CD4-positive, alpha-beta T cell treated with Interleukin-15 for 1 hour (primary cell): ENCODE data around the gene CLCNKB.
"Not testable (repeated sequence)": the region's sequence is repeated elsewhere in the genome, so short reads cannot be mapped to it uniquely, and the experiment has no call there.

Source experiments
- DNase-seq: peaks from one replicate; pipeline ENCODE4 v3.0.0-alpha.2; 2020

Gene CLCNKB

DNA sequence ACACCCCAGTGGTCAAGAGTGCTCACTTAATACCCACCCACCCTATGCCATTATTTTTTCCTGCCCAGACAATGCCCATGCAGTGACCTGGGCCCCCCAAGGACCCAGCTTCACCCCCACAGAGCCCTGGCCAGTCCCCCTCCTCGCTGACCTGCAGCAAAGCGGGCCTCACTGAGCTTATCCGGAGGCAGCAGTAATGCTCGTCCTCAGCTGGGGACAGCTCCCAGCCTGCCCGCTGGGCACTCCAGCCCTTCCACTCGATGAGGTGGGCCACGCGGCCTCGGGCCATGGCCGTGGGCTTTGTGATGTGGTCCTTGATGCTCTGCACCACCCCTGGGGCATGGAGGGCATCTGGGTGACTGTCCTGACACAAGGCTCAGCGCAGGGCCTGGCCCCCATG, 7.1 kb upstream of the CLCNKB start:
- DNase-seq = not testable (repeated sequence)

DNA sequence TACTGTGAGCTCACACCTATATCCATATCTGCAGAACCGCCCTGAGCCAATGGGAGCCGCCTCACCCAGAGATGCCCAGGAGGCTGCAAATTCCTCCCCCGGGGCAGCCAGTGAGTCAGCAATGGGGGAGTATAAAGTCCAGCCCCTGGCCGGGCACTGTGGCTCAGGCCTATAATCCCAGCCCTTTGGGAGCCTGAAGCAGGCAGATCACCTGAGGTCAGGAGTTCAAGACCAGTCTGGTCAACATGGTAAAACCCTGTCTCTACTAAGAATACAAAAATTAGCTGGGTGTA, 5.0 kb upstream of the CLCNKB start:
- DNase-seq = no peak

DNA sequence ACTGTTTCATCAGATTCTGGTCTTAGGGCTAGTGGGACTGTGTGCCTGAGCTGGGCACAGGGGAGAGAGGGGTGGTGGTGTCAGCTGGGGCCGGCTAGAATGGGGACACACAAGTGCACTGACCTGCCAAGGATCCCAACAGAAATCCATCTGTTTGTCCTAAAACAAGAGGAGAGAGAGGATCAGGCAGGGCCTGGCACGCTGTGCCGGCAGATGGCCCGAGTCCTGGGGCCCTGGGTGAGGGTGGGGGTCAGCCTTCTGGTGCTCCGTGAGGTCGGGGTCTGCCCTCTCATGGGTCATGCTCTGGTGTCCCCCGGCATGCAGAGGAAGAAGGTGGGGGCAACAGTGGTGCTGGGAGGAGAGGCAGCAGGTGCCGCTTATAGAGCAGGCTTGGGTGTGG, 3.7 kb upstream of the CLCNKB start:
- not testable (repeated sequence) for DNase-seq

DNA sequence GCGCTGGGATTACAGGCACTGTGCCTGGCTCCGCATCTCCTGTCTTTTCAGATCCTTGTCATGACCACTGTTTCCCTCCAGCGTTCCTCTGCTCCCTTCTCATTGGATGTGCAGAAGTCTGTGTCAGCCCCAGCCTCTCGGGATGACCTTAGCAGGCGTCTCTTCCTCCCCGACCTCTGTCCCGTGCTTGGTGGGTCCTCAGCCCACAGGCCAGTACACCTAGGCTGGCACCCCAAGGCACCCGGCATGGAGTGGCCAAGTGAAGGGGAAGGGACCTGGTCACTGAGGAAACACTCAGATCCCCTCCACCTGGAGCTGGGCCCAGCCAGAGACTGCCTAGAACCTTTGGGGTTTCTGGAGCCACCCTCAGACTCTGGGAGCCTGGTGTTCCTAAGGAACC, 2.4 kb upstream of the CLCNKB start:
- DNase-seq = no peak

DNA sequence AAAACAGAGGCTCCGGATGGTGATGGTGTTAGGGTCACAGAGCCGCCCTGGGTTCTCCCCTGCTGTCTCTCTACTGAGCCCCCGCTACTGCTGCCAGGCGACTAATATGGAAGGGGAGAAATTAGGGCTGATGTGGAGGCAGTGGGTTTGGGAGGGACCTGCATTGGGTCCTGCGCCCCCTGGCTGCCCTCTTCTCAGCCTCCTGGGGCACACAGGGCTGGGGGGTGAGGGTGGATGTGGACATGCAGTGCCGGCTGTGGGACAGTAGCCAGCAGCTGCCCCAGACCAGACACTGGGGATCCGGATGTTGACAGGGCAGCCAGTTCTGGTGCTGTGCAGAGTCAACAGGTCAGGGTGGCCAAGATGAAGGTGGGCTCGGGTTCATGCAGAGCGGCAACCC, 1.5 kb upstream of the CLCNKB start:
- no peak for DNase-seq

DNA sequence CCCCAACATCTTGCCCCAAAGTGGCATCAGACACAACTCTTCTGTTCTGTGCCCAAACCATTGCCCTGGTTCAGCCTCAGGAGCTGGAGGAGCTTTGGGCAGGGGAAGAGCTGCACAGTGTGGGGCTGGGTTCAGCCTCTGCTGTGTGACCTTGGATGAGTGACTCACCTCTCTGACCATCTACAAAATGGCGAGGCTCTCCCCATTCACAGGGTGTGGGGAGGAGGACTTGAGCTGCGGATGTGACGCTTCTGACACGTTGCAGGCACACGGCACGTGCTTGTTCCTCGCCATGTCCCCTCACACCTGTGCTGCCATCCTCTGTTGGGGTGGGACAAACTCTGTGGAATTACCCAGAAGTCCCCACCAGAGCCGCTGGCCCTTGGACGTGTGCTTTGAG, 928 bp upstream of the CLCNKB start:
- not testable (repeated sequence) for DNase-seq

DNA sequence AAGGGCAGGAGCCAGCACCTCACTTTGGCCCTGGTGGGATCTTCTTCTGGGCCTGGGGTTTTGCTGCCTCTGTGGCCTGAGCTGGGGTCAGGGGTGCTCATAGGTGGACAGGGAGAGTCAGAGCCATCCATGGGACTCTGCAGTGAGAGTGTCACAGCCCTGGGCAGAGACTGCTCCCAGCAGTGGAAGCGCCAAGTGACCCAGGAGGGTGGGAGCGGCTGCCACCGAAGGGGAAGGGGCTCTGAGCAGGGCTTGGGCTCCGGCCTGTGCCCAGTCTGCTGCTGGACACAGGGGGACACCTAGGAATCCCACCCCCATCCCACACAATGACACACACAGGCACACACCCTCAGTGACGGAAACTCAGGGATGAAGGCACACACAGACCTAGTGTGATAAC, 368 bp downstream of the CLCNKB start:
- DNase-seq = no peak

DNA sequence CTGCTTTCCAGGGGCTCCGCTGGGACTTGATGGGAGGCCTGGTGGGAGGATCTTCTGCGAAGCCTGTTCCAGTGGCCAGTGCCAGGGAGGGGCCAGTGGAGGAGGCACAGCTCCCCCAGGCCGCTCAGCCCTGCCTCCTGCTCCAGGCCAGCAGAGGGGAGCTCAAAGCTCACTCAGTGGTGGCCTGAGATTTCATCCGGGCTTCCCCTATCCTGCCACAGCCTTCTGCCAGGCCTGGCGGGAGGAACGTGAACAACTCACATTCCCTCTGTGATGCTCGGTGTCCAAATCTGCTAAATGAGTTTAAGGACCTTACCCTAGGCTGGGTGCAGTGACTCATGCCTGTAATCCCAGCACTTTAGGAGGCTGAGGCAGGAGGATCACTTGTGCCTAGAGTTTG, 3.3 kb downstream of the CLCNKB start:
- DNase-seq = no peak

DNA sequence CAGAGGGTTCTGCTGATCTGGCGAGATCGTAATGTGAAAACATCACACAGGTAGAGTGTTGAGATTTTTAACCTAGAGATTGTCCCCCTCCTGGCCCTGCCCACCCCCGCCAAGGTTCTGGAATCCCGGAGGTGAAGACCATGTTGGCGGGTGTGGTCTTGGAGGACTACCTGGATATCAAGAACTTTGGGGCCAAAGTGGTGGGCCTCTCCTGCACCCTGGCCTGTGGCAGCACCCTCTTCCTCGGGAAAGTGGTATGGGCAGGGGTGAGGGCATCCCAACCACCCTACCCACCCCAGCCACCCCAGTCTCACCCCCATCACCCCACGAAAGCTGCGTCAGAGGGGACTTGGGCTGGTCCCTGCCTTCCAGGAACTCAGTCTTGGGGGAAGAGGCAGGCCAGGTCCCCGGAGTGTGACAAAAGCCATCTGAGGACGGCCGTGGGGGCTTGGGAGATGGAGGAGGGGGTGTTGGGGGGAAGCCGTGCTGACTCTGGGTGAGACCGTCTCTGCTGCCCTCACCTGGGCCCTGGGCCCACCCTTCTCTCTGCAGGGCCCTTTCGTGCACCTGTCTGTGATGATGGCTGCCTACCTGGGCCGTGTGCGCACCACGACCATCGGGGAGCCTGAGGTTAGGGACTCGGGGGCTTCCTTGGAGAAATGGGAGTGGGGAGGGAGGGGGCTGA, 4.4 kb downstream of the CLCNKB start:
- DNase-seq = no peak

DNA sequence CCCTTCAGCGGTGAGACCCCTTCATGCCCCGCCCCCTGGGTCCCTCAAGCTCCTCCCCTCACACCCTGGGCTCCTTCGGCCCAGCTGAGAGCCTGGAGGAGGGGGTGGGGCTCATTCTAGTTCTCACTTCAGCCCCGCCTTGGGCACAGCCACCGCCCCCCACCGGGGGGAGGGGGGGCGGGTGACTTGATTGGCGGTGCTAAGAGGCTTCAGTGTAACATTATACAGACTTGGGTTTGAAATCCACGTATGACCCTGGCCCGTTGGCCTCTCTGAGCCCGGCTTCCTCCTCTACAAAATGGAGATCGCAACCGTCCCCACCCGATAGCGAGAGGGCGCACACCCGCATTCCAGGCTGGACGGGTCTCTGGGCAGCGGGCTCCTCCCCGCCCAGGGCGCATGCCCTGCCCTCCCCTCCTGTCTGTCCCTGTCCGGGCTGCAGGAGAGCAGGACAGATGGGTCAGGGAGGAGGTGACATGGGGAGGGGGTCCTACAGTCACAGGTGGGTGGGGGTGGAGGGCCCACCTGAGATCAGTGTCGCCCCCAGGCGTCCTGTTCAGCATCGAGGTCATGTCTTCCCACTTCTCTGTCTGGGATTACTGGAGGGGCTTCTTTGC, 5.1 kb downstream of the CLCNKB start:
- peak; percentile 54 for DNase-seq

DNA sequence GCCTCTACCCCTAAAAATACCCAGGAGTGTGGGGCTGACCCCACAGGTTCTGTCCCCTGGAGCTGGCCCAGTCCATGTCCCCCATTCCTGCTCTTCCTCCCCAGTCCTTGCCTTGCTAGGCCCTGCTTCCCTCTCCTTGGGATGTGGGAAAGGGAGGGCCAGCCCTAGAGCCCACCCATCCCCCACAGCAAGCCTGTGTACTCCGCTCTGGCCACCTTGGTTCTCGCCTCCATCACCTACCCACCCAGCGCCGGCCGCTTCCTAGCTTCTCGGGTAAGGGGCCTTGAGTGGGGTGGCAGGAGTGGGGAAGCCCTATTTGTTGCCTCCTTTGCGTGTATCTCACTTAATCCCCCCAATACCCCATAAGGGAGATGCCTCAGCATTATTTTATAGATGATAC, 6.7 kb downstream of the CLCNKB start:
- no peak for DNase-seq

DNA sequence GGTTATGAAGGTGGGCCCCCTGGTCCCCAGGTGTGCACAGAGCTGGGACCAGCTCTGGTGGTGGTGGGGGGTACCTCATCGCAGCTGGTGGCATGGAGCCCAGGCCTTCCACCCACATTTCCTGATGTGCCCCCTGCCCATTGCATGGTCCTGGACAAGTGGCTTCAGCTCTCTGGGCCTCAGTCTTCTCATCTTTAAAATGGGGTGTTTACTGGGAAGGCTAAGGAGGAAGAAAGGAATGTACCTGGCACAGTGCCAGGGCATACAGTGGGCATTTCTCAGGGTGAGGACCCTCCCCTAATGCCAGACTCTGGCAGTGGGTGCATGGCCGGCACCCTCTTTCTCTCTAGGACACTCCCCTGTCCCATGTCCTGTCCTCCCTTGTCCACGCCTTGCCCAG, 7.5 kb downstream of the CLCNKB start:
- DNase-seq = no peak

DNA sequence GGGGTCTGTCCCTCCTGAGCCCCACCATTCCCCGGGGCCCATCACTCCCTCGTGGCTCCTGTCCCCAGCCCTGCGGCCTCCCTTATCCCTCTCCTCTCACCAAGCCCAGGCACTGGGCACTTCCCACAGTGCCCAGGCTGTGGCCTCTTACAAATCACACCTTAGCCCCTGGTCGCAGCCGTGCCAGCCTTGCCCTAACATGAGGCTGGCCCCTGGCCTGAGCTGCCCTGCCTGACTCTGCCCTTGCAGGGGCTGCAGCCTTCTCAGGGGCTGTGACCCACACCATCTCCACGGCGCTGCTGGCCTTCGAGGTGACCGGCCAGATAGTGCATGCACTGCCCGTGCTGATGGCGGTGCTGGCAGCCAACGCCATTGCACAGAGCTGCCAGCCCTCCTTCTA, 8.4 kb downstream of the CLCNKB start:
- DNase-seq = not testable (repeated sequence)

DNA sequence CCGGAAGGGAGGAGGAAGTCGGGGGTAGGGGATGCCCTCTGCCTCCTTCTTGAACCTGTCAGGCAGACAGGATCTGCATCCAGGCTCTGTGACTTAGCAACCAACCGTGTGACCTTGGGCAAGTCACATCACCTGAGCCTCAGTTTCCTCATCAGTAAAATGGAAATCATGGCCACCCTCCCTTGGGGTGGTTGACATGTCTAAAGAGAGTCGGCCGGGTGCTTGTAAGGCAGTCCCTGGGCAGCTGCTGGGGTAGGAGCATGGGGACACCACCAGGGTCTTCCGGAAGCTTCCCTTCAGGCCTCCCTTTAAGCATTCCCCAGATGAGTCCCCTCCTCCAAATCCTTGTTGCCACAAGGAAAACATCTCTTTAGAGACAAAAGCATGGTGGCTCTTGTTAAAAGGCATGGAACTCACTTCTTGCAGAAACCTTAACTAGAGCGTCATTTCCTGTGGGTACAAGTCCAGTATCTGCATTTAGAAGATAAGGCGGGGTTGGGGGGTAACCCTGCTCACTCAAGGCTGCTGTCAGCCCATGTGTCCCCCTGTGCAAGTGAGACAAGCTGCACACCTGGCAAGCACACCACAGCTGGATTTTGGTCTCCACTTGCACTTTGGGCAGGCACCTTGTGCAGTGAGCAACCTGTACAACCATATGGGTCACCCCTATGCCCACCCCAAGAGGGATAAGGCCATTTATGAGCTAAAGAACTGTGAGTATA, 10.4 kb downstream of the CLCNKB start:
- DNase-seq = no peak

DNA sequence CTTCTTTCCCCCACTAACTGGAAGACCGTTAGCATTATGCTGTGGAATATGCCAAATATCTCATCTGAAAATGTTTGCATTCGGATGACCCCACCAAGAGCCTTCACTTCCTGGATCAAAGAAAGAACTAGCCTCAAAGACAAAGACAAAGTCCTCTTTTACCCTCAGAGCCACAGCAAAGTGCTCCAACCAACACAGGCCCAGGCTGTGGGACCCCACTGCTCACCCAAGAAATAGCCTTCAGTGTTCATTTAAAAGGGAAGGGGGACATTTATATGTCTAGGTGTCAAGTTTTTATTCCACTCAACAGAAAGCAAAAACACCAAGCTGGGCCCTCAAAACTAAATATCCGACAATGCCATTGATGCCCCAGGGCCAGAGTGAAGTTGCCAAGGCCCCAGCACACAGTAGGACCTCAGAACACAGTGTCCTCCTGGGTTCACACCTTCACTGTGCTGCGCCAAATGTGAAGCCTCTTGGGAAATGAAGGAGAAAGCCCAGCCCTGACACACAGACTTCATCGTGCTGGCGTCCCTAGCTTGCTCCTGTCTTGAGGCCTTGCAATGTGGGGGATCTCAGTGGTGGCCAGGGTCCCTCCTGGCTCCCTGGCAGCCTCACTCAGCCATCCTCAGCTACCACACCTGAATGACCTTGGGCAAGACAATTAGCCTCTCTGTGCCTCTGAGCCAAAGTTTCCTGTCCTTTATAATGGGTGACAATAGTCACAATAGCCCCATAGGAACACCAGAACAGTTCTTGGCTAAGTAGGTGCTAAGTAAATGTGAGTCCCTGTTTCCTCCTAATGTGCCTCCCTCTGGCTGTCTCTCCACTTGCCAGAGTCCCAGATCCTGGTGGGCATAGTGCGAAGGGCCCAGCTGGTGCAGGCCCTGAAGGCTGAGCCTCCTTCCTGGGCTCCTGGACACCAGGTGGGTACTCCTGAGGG, 11.3 kb downstream of the CLCNKB start:
- DNase-seq = no peak

DNA sequence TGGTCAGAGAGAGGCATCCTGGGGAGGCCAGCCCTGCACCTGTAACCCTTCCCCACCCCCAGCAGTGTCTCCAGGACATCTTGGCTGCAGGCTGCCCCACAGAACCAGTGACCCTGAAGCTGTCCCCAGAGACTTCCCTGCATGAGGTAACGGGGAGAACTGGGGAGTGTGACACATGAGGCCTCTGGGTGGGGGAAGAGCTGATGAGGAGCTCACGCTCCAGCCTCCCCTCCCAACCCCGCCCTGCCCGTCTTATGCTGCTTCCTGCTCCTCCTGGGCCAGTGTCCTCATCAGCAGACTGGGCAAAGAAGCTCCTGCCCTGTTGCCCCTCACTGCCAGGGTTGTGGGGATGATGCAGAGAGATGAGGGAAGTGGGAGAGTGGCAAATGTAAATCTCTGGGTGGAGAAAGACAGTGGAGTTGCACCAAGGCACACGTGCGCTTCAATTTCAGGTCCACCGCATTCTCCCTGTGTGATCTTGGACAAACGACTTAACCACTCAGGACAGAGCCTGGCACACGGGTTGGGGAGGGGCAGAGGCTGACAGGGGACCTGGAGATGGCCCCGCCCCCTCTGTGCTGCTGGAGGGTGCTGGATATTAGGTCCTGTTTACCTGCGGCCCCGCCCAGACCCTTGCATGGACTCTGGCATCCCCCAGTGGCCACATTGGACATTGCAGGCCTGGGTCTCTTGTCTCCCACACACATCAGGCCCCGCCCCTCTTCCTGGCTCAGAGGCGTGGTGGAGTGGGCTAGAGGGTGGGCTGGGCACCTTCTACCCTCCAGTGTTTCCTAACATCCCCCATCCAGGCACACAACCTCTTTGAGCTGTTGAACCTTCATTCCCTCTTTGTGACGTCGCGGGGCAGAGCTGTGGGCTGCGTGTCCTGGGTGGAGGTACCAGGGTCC, 12.3 kb downstream of the CLCNKB start:
- DNase-seq = peak; percentile 87

DNA sequence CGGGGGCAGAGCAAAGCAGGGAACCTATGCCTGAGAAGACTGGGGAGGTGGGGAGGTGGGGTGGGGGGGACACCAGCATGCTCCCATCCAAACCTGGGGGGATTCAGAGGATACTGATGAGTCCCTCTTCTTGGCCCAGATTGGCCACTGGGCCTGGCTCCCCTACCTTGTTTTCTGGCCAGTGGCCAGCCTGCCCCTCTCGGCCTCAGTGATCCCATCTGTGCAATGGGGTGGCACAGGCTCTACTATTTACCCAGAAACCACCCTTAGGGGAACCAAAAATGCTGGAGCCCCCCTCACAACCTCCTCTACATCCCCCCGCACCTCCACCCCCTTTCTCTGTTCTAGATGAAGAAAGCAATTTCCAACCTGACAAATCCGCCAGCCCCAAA, 12.9 kb downstream of the CLCNKB start:
- DNase-seq = not testable (repeated sequence)

DNA sequence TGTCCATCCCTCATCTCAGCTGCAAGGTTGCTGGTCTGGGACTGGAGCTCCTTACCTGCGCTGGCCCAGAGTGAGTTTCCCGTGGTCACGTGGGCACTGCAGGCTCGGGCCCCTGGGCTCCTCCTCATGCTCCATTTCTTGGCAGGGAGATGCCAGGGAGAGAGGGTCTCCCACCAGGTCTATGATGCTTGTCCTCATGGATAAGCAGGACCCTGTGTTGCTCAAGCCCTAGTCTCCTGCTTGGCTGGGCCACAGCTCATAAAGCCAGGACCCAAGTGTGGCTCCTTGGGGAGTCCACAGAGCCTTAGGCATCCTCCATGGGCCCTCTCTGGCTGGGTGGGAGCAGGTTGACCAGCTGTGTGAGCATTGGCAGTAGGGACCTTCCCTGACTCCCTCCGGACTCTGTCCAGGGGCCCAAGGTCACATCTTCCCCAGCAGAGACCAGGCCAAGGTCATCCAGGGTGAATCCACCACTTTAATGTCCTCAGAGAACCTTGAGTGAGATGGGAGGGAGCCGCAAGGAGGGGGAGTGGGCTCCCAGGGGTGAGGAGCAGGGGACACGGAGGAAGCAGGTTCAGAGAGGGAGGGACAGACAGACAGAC, 13.8 kb downstream of the CLCNKB start:
- DNase-seq = not testable (repeated sequence)

DNA sequence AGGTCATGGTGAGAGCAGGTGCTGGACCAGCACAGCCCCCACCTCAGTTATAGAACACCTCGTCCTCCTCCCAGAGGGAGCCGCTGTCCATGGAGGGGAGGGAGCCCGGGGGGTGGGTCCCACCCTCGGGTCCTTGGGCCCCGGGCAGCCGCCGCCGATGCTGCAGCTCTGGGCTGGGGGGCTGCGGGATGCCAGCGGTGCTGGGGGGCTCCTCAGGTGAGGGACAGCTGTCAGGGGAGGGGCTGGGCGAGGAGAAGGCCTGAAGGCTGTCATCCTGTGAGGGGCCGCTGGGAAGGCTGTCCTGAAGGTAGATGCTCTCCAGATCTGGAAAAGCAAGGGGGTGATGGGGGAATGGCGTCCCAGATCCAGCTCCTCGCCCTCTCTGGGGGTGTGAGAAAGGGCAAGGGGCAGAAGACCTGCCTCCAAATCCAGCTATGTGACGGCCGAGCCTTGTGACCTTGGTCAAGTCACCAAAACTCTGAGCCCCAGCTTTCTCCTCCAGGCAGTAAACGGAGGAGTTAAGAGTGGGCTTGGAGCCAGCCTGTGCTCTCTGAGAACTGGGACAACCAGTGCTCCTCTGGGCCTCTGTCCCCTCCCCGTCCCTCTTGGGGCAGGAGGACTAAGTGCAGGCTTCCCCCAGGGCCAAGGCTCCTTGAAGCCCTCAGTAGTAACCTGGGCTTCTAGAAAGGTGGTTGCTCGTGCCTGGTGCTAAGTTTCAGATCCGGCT, 15.0 kb downstream of the CLCNKB start:
- not testable (repeated sequence) for DNase-seq

DNA sequence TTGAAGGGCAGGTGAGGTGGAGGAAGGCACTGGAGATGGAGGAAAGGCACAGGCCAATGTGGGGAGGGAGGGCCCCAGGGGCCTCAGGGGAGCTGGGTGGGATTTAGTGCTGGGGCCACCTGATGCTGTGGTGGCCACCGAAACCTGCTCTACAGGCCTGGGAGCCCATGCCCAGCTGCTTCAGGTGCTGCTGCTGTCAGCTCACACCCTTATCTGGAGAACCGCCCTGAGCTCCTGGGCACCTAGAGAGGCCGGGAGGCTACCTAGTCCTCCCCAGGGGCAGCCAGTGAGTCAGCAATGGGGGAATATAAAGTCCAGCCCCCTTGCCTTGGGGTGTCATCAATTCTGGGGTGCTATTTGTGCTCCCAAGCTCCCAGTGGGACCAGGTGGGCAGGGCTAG, 17.7 kb downstream of the CLCNKB start:
- DNase-seq = no peak
